ENCODE results near the gene TPRG1L.

TPRG1L gene

DNA sequence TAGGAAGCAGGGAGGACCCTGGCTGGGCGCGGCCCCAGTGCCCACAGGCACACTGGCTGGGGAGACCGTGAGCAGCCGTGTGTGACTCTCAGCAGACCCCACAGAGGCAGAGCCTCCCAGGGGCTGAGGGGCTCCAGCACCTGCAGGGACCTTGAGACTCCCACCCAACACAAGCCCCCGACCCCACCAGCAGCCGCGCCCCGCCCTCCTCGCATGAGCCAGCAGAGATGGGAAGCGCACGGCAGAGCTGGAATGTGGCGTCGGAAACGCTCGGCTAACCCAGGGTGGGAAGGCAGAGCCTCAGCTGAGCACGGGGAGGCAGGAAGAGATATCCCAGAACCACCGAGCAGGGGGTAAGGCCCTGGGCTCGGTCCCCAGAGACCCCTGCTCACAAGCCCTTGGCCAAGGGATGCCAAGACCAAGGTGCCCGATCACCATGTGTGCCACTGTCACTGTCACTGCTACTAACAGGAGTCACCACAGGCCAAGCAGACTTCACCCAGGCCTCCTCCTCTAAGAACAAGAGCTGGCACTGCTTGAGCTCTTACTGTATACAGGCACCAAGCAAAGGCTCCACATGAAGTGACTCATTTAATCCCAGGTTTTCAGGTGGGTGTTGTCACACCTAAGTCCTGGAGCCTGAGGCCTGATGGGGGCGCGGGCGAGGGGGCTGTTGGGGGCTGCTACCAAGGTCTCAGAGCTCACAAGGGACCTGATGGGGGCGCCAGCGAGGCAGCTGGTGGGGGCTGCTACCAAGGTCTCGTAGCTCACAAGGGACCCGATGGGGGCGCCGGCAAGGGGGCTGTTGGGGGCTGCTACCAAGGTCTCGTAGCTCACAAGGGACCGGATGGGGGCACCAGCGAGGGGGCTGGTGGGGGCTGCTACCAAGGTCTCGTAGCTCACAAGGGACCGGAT is 33.6 kb upstream of the TPRG1L start:
- H3K9ac ChIP-seq, result no peak overlapping the region

DNA sequence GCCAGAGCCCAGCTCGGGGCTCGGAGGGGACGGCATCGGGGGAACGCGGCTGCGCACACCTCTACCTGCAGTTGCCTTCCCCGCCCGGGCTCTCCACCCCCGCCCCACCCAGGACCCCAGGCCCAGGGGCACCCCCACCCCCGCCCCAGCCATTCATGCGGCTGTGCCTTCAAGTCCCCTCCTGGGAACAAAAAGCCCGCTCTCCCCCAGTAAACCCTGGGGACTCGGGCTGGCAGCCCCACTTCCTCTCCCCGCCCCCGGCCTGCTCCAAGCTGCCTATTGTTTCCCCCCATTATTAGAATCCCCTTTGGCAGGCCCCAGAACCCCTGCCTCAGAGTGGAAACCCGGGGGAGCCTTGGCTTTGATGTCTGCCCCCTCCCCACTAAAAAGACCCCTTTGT is 31.5 kb upstream of the TPRG1L start:
- H3K27ac ChIP-seq, result no peak overlapping the region
- no peak overlapping the region for H2AFZ ChIP-seq (ENCODE audit: low read depth)
- H3K9ac ChIP-seq, result no peak overlapping the region
- TF ChIP-seq, protein P1, sequence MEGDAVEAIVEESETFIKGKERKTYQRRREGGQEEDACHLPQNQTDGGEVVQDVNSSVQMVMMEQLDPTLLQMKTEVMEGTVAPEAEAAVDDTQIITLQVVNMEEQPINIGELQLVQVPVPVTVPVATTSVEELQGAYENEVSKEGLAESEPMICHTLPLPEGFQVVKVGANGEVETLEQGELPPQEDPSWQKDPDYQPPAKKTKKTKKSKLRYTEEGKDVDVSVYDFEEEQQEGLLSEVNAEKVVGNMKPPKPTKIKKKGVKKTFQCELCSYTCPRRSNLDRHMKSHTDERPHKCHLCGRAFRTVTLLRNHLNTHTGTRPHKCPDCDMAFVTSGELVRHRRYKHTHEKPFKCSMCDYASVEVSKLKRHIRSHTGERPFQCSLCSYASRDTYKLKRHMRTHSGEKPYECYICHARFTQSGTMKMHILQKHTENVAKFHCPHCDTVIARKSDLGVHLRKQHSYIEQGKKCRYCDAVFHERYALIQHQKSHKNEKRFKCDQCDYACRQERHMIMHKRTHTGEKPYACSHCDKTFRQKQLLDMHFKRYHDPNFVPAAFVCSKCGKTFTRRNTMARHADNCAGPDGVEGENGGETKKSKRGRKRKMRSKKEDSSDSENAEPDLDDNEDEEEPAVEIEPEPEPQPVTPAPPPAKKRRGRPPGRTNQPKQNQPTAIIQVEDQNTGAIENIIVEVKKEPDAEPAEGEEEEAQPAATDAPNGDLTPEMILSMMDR (conservative IDR thresholded peaks at IDR 0.05; ENCODE audit: low read depth, low read length), result no peak
- H3K79me2 ChIP-seq (ENCODE audit: insufficient read depth, low read depth), result no peaks in the 10 kb centered on the region
- no peaks in the 10 kb centered on the region for H4K20me1 ChIP-seq (ENCODE audit: insufficient read depth)
- no peaks in the 10 kb centered on the region for H3K4me1 ChIP-seq (ENCODE audit: low read depth, poor library complexity, severe bottlenecking)
- no peak overlapping the region for H3K4me2 ChIP-seq
- H3K36me3 ChIP-seq (ENCODE audit: insufficient read depth), result no peaks in the 10 kb centered on the region
- peaks cover 87% of the 10 kb centered on the region for H3K27me3 ChIP-seq (ENCODE audit: insufficient read depth, low read depth)
- no peak overlapping the region for H3K4me3 ChIP-seq (IDR thresholded peaks at IDR 0.05; ENCODE audit: insufficient read depth, low read depth, low read length)

More for the DNA sequence above, 33.6 kb upstream of the TPRG1L start:
- Histone ChIP-seq H3K36me3 (ENCODE audit: insufficient read depth) (no peaks in the 10 kb centered on the region), H3K27me3 (ENCODE audit: insufficient read depth, low read depth) (peaks cover 75% of the 10 kb centered on the region), H3K79me2 (ENCODE audit: insufficient read depth, low read depth) (no peaks in the 10 kb centered on the region), H4K20me1 (ENCODE audit: insufficient read depth) (no peaks in the 10 kb centered on the region), H3K4me2 (no peak overlapping the region), H3K27ac (no peak overlapping the region), H2AFZ (ENCODE audit: low read depth) (no peak overlapping the region), H3K4me3 (IDR thresholded peaks at IDR 0.05; ENCODE audit: insufficient read depth, low read depth, low read length) (no peak overlapping the region), H3K4me1 (ENCODE audit: low read depth, poor library complexity, severe bottlenecking) (no peaks in the 10 kb centered on the region)
- TF ChIP-seq, protein P1 (conservative IDR thresholded peaks at IDR 0.05; ENCODE audit: low read depth, low read length), result no peak

DNA sequence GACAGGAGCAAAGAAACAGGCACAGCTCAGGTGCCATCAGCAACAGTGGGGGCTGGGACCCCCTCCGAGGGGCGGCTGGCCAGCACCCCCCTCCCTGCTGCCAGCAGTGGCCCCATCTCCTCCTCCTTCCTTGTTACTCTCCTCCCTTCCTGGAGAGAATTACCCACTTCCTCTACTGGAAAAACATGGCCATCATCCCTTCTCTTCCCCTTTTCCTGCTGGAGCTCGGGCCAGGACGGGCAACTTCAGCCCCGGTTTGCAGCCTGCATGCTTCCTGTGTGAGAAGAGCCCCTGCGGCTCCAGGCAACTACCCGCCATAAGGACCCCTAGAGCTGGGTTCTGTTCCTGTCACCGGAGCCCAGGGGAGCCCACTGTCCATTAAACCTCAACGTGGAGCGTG is 31.1 kb upstream of the TPRG1L start:
- Histone ChIP-seq H3K4me2 (no peak overlapping the region), H3K36me3 (ENCODE audit: insufficient read depth) (no peaks in the 10 kb centered on the region), H4K20me1 (ENCODE audit: insufficient read depth) (no peaks in the 10 kb centered on the region), H3K4me3 (IDR thresholded peaks at IDR 0.05; ENCODE audit: insufficient read depth, low read depth, low read length) (no peak overlapping the region), H3K27me3 (ENCODE audit: insufficient read depth, low read depth) (peaks cover 87% of the 10 kb centered on the region), H3K79me2 (ENCODE audit: insufficient read depth, low read depth) (no peaks in the 10 kb centered on the region), H2AFZ (ENCODE audit: low read depth) (no peak overlapping the region), H3K9ac (no peak overlapping the region), H3K27ac (no peak overlapping the region), H3K4me1 (ENCODE audit: low read depth, poor library complexity, severe bottlenecking) (no peaks in the 10 kb centered on the region)
- TF ChIP-seq, protein P1 (conservative IDR thresholded peaks at IDR 0.05; ENCODE audit: low read depth, low read length), result no peak

DNA sequence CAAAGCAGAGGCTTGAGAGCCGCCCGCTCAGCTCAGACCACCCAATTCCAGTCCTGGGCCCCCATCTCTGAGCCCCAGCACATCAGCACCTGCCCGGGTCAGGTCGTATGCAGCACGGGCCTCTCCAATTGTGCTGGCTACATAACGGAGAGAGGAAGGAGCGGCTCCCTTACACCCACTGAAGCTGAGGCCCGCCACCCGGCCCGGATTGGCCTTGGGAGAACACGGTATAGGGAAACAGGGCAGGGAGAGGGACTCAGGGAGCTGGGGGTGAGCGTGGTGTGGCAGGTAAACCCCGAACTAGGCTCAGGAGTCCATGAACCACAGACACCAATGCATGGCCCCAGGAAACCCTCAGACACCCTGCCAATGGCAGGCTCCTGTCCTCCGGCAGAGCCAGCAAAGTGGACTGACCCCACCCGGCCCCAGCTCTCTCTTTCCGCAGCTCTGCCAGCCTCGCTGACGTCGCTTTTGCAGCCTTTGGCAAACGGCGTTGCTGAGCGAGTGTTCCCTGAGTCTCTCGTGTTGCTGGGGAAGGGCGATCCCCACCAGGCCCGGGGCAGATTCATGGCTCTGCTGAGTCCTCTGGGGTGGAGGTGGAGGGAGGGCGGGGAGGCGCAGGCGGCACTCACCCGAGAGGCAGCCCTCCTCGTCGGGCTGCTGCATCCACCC is 30.0 kb upstream of the TPRG1L start:
- H3K4me2 ChIP-seq, result no peak overlapping the region
- no peaks in the 10 kb centered on the region for H3K36me3 ChIP-seq (ENCODE audit: insufficient read depth)
- H3K79me2 ChIP-seq (ENCODE audit: insufficient read depth, low read depth), result no peaks in the 10 kb centered on the region
- TF ChIP-seq, protein P1 (conservative IDR thresholded peaks at IDR 0.05; ENCODE audit: low read depth, low read length), result no peak
- no peak overlapping the region for H3K9ac ChIP-seq
- peaks cover 90% of the 10 kb centered on the region for H3K27me3 ChIP-seq (ENCODE audit: insufficient read depth, low read depth)
- no peak overlapping the region for H3K27ac ChIP-seq
- H3K4me3 ChIP-seq (IDR thresholded peaks at IDR 0.05; ENCODE audit: insufficient read depth, low read depth, low read length), result no peak overlapping the region
- H2AFZ ChIP-seq (ENCODE audit: low read depth), result no peak overlapping the region
- no peaks in the 10 kb centered on the region for H4K20me1 ChIP-seq (ENCODE audit: insufficient read depth)
- no peaks in the 10 kb centered on the region for H3K4me1 ChIP-seq (ENCODE audit: low read depth, poor library complexity, severe bottlenecking)
